ENCODE data around the gene FRMD1.

FRMD1 gene

DNA sequence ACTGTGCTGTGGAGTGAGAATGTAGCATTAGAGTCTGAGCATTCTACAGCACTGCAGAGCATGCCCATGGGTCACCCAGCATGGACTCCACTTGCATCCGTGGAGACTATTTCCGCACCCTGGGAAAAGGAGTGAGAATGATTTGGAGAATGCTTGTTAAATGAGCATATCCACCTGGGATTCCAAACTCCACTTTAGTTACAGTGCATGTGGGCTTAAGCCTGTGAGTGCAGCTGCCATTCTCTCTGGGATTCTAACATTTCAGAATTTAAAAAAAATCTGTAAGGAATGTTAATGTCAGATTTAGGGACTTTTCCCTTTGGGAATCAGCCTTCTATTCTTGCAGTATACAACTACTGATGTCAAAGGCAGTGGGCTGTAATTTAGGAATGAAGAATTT, 48.1 kb downstream of the FRMD1 start:
- no peak for DNase-seq (ENCODE audit: low read depth in 1 of 2, low spot score in 1 of 2)
- no peak overlapping the region for H3K27ac ChIP-seq (replicated peaks)
- H3K27me3 ChIP-seq (ENCODE audit: insufficient read depth, poor library complexity, severe bottlenecking): no peaks in the 10 kb centered on the region
- no peak overlapping the region for H3K4me3 ChIP-seq (replicated peaks; ENCODE audit: insufficient read depth, low read length)
- TF ChIP-seq SPI1 (IDR thresholded peaks at IDR 0.05; ENCODE audit: borderline replicate concordance, low read depth): no peak
- TF ChIP-seq, protein P1, sequence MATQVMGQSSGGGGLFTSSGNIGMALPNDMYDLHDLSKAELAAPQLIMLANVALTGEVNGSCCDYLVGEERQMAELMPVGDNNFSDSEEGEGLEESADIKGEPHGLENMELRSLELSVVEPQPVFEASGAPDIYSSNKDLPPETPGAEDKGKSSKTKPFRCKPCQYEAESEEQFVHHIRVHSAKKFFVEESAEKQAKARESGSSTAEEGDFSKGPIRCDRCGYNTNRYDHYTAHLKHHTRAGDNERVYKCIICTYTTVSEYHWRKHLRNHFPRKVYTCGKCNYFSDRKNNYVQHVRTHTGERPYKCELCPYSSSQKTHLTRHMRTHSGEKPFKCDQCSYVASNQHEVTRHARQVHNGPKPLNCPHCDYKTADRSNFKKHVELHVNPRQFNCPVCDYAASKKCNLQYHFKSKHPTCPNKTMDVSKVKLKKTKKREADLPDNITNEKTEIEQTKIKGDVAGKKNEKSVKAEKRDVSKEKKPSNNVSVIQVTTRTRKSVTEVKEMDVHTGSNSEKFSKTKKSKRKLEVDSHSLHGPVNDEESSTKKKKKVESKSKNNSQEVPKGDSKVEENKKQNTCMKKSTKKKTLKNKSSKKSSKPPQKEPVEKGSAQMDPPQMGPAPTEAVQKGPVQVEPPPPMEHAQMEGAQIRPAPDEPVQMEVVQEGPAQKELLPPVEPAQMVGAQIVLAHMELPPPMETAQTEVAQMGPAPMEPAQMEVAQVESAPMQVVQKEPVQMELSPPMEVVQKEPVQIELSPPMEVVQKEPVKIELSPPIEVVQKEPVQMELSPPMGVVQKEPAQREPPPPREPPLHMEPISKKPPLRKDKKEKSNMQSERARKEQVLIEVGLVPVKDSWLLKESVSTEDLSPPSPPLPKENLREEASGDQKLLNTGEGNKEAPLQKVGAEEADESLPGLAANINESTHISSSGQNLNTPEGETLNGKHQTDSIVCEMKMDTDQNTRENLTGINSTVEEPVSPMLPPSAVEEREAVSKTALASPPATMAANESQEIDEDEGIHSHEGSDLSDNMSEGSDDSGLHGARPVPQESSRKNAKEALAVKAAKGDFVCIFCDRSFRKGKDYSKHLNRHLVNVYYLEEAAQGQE (IDR thresholded peaks at IDR 0.05; ENCODE audit: insufficient replicate concordance, low read depth): no peak
- no peak for TF ChIP-seq POLR2AphosphoS5 (IDR thresholded peaks at IDR 0.05; ENCODE audit: low read depth)
- TF ChIP-seq GABPA (IDR thresholded peaks at IDR 0.05; ENCODE audit: low read depth): no peak
- TF ChIP-seq, protein P2, sequence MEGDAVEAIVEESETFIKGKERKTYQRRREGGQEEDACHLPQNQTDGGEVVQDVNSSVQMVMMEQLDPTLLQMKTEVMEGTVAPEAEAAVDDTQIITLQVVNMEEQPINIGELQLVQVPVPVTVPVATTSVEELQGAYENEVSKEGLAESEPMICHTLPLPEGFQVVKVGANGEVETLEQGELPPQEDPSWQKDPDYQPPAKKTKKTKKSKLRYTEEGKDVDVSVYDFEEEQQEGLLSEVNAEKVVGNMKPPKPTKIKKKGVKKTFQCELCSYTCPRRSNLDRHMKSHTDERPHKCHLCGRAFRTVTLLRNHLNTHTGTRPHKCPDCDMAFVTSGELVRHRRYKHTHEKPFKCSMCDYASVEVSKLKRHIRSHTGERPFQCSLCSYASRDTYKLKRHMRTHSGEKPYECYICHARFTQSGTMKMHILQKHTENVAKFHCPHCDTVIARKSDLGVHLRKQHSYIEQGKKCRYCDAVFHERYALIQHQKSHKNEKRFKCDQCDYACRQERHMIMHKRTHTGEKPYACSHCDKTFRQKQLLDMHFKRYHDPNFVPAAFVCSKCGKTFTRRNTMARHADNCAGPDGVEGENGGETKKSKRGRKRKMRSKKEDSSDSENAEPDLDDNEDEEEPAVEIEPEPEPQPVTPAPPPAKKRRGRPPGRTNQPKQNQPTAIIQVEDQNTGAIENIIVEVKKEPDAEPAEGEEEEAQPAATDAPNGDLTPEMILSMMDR (IDR thresholded peaks at IDR 0.05; ENCODE audit: insufficient read depth, low read length): no peak

DNA sequence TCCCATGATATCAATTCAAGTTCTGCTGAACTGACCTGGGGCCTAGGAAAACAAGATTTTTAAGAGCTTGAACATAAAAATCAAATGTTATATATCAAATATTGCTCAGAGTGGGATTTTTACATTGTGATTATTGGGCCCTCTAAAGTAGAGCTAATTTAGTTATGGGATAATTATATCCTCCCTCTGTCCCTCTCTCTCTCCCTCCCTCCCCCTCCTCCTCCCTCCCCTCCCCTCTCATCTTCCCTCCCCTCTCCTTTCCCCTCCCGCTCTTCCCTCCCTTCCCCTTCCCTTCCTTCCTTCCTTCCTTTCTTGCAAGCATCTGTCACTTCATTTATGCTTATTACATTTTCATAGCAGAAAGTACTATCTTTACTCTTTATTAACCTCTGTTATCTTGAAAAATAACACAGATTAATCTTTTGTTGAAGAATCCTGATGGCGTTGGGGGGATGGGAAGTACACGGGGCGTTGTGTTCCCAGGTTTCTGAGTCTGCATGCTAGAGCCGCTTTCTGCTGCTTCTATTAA, 48.7 kb downstream of the FRMD1 start:
- Histone ChIP-seq H3K27me3 (ENCODE audit: insufficient read depth, poor library complexity, severe bottlenecking) (no peaks in the 10 kb centered on the region), H3K4me3 (replicated peaks; ENCODE audit: insufficient read depth, low read length) (no peak overlapping the region), H3K27ac (replicated peaks) (no peak overlapping the region)
- DNase-seq (ENCODE audit: low read depth in 1 of 2, low spot score in 1 of 2): no peak
- no peak for TF ChIP-seq SPI1 (IDR thresholded peaks at IDR 0.05; ENCODE audit: borderline replicate concordance, low read depth)
- TF ChIP-seq, protein P2 (IDR thresholded peaks at IDR 0.05; ENCODE audit: insufficient read depth, low read length): no peak
- TF ChIP-seq, protein P1 (IDR thresholded peaks at IDR 0.05; ENCODE audit: insufficient replicate concordance, low read depth): no peak
- no peak for TF ChIP-seq POLR2AphosphoS5 (IDR thresholded peaks at IDR 0.05; ENCODE audit: low read depth)
- no peak for TF ChIP-seq GABPA (IDR thresholded peaks at IDR 0.05; ENCODE audit: low read depth)

DNA sequence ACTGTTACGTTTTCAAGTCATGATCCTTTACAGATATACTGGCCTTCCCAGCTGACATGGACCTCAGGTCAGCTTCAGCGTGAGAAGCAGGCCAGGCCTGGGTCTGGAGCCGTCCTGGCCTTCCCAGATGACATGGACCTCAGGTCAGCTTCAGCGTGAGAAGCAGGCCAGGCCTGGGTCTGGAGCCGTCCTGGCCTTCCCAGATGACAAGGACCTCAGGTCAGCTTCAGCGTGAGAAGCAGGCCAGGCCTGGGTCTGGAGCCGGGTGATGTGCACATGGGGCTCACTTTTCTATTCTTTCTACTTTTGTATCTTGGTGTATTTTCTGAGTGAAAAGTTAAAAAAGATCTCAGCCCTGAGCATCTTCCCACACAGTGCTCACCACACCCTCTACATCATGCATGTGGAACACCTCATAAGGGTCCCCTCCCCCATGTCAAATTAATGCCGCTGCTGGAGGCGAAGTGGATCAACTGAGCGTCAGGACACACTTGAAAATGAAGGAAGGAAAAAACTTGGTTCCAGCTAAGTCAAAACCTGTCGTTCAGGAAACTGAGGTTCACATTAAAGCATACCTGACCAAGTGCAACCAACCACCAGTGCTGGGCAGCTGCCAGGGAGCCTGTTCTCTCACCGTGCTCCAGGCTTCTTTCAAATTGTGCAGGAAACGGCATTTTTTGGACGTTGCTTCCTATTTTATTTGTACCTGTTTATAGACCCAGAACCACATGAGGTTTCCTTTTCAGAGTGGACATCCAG, 49.4 kb downstream of the FRMD1 start:
- no peak overlapping the region for H3K27ac ChIP-seq (replicated peaks)

More for the DNA sequence above, 49.4 kb downstream of the FRMD1 start:
- TF ChIP-seq, protein P2 (IDR thresholded peaks at IDR 0.05; ENCODE audit: insufficient read depth, low read length): no peak
- no peak for DNase-seq (ENCODE audit: low read depth in 1 of 2, low spot score in 1 of 2)
- Histone ChIP-seq H3K4me3 (replicated peaks; ENCODE audit: insufficient read depth, low read length) (no peak overlapping the region), H3K27me3 (ENCODE audit: insufficient read depth, poor library complexity, severe bottlenecking) (no peaks in the 10 kb centered on the region)
